Smooth muscle cell (in vitro differentiated cells): Measurements from ENCODE around the gene DCT. TPM values are rescaled to one million over a fixed set of nuclear protein-coding genes. Genes with fewer than 3 reads are reported as not detected.

Experiments used
- DNase-seq: peaks from one replicate; lab custom pipeline; 2025; ENCODE audit not compliant: unreplicated experiment; lab: John Stamatoyannopoulos, UW
- H2AFZ ChIP-seq: fragments of 200-600 bp; sonication (generic); 2 replicates; pipeline ENCODE4 v1.6.0; 2016; ENCODE audit warnings: antibody characterized with exemption, low read depth, mild to moderate bottlenecking
- H3F3A ChIP-seq: fragments of 200-600 bp; sonication (generic); 2 replicates; pipeline ENCODE4 v1.6.0; 2017; ENCODE audit warnings: antibody characterized with exemption, low read depth
- H3K27ac ChIP-seq: fragments of 200-600 bp; sonication (generic); 2 replicates; pipeline ENCODE4 v1.5.1; 2016; ENCODE audit warnings: low read depth, mild to moderate bottlenecking
- H3K27me3 ChIP-seq: fragments of 200-600 bp; sonication (generic); 2 replicates; pipeline ENCODE4 v1.6.1; 2016; ENCODE audit warnings: low read depth, mild to moderate bottlenecking
- H3K36me3 ChIP-seq: fragments of 200-600 bp; sonication (generic); 2 replicates; pipeline ENCODE4 v1.5.1; 2016; ENCODE audit warnings: low read depth
- H3K4me1 ChIP-seq: fragments of 200-600 bp; sonication (generic); 2 replicates; pipeline ENCODE4 v1.5.1; 2016; ENCODE audit warnings: low read depth
- H3K4me2 ChIP-seq: fragments of 200-600 bp; sonication (generic); 2 replicates; pipeline ENCODE4 v1.6.0; 2016; ENCODE audit warnings: mild to moderate bottlenecking
- H3K4me3 ChIP-seq: fragments of 200-600 bp; sonication (generic); 2 replicates; pipeline ENCODE4 v1.5.1; 2016; ENCODE audit warnings: mild to moderate bottlenecking
- H3K79me2 ChIP-seq: fragments of 200-600 bp; sonication (generic); 2 replicates; pipeline ENCODE4 v1.6.0; 2016; ENCODE audit warnings: low read depth, mild to moderate bottlenecking
- H3K9ac ChIP-seq: fragments of 200-600 bp; sonication (generic); 2 replicates; pipeline ENCODE4 v1.6.0; 2016; ENCODE audit warnings: low read depth
- H3K9me3 ChIP-seq: fragments of 200-600 bp; sonication (generic); replicated peaks from 2 replicates; pipeline ENCODE4 v1.5.1; 2016; ENCODE audit warnings: low read depth
- H4K20me1 ChIP-seq: fragments of 200-600 bp; sonication (generic); 2 replicates; pipeline ENCODE4 v1.6.0; 2016; ENCODE audit warnings: low read depth
- WGBS: methylation state at CpG from one replicate; pipeline ENCODE4 v1.1.7; 2016; ENCODE audit warnings: low lambda C conversion rate; 5-methylcytosine and 5-hydroxymethylcytosine counted together
- polyA plus RNA-seq: library from polyadenylated mRNA; unstranded; fragments of >200 nt; fragmentation: Nextera tagmentation; extraction: Ambion mirVana; gene quantifications from 2 replicates; pipeline ENCODE4 v1.2.1, GENCODE V29; 2016
- total RNA-seq: library from RNA; depleted of rRNA; stranded (reverse); fragments of >200 nt; gene quantifications from 2 replicates; pipeline ENCODE4 v1.2.3, GENCODE V29; 2014
- TF ChIP-seq, protein P1 (sequence below): fragments of 200-600 bp; sonication (generic); IDR thresholded peaks from 2 replicates; pipeline ENCODE4 v1.5.1; 2017; ENCODE audit warnings: borderline replicate concordance, mild to moderate bottlenecking, antibody characterized with exemption; ENCODE audit not compliant: insufficient read depth, poor library complexity, severe bottlenecking

Gene DCT
- total and polyA plus RNA-seq, 2 experiments from 2014 or later: 0.09 to 0.10 TPM

DNA sequence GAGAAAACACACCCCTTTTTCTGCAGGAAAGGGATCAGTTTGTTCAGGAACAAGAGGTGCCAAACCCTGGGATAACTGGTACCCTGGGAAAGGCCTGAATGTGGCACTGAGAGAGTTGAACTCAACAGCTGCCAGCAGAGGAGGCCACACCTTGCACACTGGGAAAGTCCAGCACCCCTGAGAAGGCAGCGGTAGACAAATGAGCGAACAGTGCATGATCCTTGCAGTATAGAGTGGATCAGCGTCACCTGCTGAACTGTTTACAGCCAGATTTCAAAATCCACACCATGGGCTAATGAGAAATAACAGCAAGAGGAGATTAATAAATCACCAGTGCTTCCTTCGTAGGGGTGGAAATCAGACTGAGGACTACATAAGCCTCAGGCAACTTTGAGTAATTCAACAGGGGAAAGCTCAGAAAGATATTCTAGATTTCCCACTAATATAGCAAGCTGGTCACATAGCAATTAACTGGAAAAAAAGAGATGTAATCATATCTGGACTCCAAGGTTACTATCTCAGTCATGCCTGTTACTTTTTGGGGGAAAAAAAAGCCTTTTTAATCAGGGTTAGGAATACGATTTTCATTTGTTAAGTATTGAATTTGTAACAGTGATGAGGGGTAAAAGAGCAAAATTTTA, 52.0 kb downstream of the DCT start:
- Histone ChIP-seq H3K4me1 (peaks cover 2% of the 10 kb centered on the region), H3K36me3 (no peaks in the 10 kb centered on the region), H3K4me3 (no peak overlapping the region), H3F3A (no peaks in the 10 kb centered on the region), H3K9me3 (no peaks in the 10 kb centered on the region), H3K9ac (no peak overlapping the region), H3K27ac (no peak overlapping the region), H3K79me2 (no peaks in the 10 kb centered on the region), H2AFZ (no peak overlapping the region), H3K27me3 (no peaks in the 10 kb centered on the region), H4K20me1 (no peaks in the 10 kb centered on the region), H3K4me2 (no peak overlapping the region)
- no peak for DNase-seq
- TF ChIP-seq, protein P1, sequence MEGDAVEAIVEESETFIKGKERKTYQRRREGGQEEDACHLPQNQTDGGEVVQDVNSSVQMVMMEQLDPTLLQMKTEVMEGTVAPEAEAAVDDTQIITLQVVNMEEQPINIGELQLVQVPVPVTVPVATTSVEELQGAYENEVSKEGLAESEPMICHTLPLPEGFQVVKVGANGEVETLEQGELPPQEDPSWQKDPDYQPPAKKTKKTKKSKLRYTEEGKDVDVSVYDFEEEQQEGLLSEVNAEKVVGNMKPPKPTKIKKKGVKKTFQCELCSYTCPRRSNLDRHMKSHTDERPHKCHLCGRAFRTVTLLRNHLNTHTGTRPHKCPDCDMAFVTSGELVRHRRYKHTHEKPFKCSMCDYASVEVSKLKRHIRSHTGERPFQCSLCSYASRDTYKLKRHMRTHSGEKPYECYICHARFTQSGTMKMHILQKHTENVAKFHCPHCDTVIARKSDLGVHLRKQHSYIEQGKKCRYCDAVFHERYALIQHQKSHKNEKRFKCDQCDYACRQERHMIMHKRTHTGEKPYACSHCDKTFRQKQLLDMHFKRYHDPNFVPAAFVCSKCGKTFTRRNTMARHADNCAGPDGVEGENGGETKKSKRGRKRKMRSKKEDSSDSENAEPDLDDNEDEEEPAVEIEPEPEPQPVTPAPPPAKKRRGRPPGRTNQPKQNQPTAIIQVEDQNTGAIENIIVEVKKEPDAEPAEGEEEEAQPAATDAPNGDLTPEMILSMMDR: no peak
- WGBS: 79% methylated on average over 5 of the region's 5 CpGs

DNA sequence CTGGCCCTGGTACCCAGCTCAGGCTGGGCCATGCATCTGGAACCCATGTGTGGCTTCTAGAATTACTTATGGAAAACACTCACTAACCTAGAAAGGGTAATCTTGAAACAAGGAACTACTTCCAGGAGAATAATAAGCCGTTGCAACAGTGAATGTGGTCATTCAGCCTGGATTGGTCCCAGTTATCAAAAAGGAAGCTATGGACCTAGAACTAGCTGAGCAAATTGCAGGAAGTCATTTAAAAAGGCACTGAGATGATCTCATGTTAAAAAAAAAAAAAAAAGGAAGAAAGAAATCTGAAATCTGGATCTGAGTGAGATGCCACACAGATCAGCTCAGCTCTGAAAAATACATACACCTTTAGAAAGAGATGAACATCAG, 59.6 kb downstream of the DCT start:
- no peaks in the 10 kb centered on the region for H3K27me3 ChIP-seq
- no peaks in the 10 kb centered on the region for H3K36me3 ChIP-seq
- H4K20me1 ChIP-seq: no peaks in the 10 kb centered on the region
- no peaks in the 10 kb centered on the region for H3K79me2 ChIP-seq
- no peak overlapping the region for H2AFZ ChIP-seq
- H3K4me2 ChIP-seq: no peak overlapping the region
- no peak overlapping the region for H3K4me3 ChIP-seq
- peaks cover 15% of the 10 kb centered on the region for H3K4me1 ChIP-seq
- TF ChIP-seq, protein P1: no peak
- H3F3A ChIP-seq: no peaks in the 10 kb centered on the region
- DNase-seq: no peak
- H3K9me3 ChIP-seq: no peaks in the 10 kb centered on the region
- WGBS: 87% methylated on average over 1 of the region's 1 CpG
- H3K27ac ChIP-seq: no peak overlapping the region
- H3K9ac ChIP-seq: no peak overlapping the region

GRCh38 chr13:94419304-94419924, 60.1 kb downstream of the DCT start:
- DNase-seq: no peak
- peaks cover 18% of the 10 kb centered on the region for H3K4me1 ChIP-seq
- no peaks in the 10 kb centered on the region for H3K36me3 ChIP-seq
- no peak overlapping the region for H3K4me2 ChIP-seq
- H3K4me3 ChIP-seq: no peak overlapping the region
- H4K20me1 ChIP-seq: no peaks in the 10 kb centered on the region
- H2AFZ ChIP-seq: no peak overlapping the region
- 59% methylated on average over 1 of the region's 1 CpG for WGBS
- no peaks in the 10 kb centered on the region for H3K27me3 ChIP-seq
- H3K79me2 ChIP-seq: no peaks in the 10 kb centered on the region
- no peaks in the 10 kb centered on the region for H3F3A ChIP-seq
- peak overlapping the region; percentile 49 for H3K27ac ChIP-seq
- H3K9me3 ChIP-seq: no peaks in the 10 kb centered on the region
- TF ChIP-seq, protein P1: no peak
- H3K9ac ChIP-seq: no peak overlapping the region

DNA sequence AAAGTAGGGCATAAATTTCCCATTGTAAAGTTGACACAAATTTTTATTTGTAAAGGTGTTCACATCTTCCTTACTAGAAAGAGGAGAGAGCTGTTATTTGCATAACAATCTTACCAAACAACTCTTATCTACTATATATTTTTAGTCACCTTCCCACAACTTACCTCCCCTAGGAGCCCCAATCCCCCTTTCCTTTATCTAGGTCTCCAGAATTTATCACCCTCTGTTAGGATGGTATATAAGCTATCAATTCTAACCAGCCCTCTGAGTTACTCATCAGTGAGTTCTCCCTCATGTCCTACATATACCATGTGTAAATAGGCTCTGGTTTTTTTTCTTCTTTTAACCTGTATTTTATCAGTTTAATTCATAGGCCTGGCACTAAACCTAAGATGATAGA, 62.2 kb downstream of the DCT start:
- Histone ChIP-seq H3K9ac (no peak overlapping the region), H3F3A (no peaks in the 10 kb centered on the region), H3K4me2 (no peak overlapping the region), H3K9me3 (no peaks in the 10 kb centered on the region), H3K4me1 (peaks cover 22% of the 10 kb centered on the region), H3K79me2 (no peaks in the 10 kb centered on the region), H3K27ac (no peak overlapping the region), H3K4me3 (no peak overlapping the region), H2AFZ (no peak overlapping the region), H4K20me1 (no peaks in the 10 kb centered on the region), H3K36me3 (no peaks in the 10 kb centered on the region), H3K27me3 (no peaks in the 10 kb centered on the region)
- no peak for DNase-seq
- TF ChIP-seq, protein P1: no peak
